GM12878 (cell line): Measurements from ENCODE around the gene SMAD4. TPM values are rescaled to one million over a fixed set of nuclear protein-coding genes. Genes with fewer than 3 reads are reported as not detected.

ENCODE experiments used
- ATAC-seq: fragments of 200-7000 bp; cut with Tn5 transposase; 3 replicates; pipeline ENCODE4 v1.9.1; 2020; ENCODE audit warnings: mild to moderate bottlenecking, moderate library complexity
- BruUV-seq: library from RNA; stranded (reverse); fragments of 400-500 nt; replicated peaks from 2 replicates; lab custom pipeline; 2021; lab: Mats Ljungman, UMichigan
- CTCF ChIA-PET: fragments of 300-600 bp; sonication (Branson Sonifier 250); formaldehyde crosslinking; extraction: SDS; loops from one replicate; lab custom pipeline; 2021; ENCODE audit warnings: inconsistent platforms; lab: Yijun Ruan, JAX
- POLR2A ChIA-PET: fragments of 350-600 bp; formaldehyde crosslinking; extraction: SDS; loops from one replicate; lab custom pipeline; 2021; ENCODE audit warnings: inconsistent platforms; lab: Charles Lee
- RAD21 ChIA-PET: fragments of 300-600 bp; sonication (Branson Sonifier 250); formaldehyde crosslinking; loops from one replicate; lab custom pipeline; 2023; ENCODE audit warnings: antibody characterized with exemption; ENCODE audit not compliant: unreplicated experiment; lab: Charles Lee
- SMC1A ChIA-PET: fragments of 300-600 bp; sonication (Branson Sonifier 250); formaldehyde crosslinking; loops from one replicate; lab custom pipeline; 2023; ENCODE audit not compliant: unreplicated experiment, uncharacterized antibody; lab: Charles Lee
- DNase-seq: peaks from one replicate; pipeline ENCODE4 v3.0.0-alpha.2; 2011; ENCODE audit warnings: low read depth, low spot score
- FAIRE-seq: peaks from 3 replicates; lab custom pipeline; 2011; peaks lifted over from hg19 to GRCh38; lab: Jason Lieb, UNC
- H2AFZ ChIP-seq: 2 replicates; pipeline ENCODE4 v1.6.0; 2011; ENCODE audit warnings: low read depth, low read length, control low read depth; ENCODE audit not compliant: control insufficient read depth
- H3K27ac ChIP-seq: 2 replicates; pipeline ENCODE4 v1.5.1; 2011; ENCODE audit warnings: control low read depth; ENCODE audit not compliant: control insufficient read depth, insufficient read depth
- H3K27me3 ChIP-seq, 2 experiments: replicated peaks in 1 of 2; 2 replicates each; pipeline versions ENCODE4 v1.6.0 to v1.6.1; 2011; ENCODE audit warnings: low read length in 1 of 2; ENCODE audit not compliant: control insufficient read depth in 2 of 2, insufficient read depth in 2 of 2
- H3K36me3 ChIP-seq, 2 experiments: 2 replicates each; pipeline ENCODE4 v1.5.1; 2011; ENCODE audit warnings: low read length in 1 of 2; ENCODE audit not compliant: control insufficient read depth in 2 of 2, insufficient read depth in 2 of 2
- H3K4me1 ChIP-seq: 2 replicates; pipeline ENCODE4 v1.6.1; 2011; ENCODE audit warnings: mild to moderate bottlenecking, low read length, moderate library complexity, mixed read lengths; ENCODE audit not compliant: control insufficient read depth, insufficient read depth
- H3K4me2 ChIP-seq: 2 replicates; pipeline ENCODE4 v1.6.0; 2011; ENCODE audit warnings: control low read depth; ENCODE audit not compliant: control insufficient read depth, insufficient read depth
- H3K4me3 ChIP-seq: fragments of 200-600 bp; sonication (generic); 2 replicates; pipeline ENCODE4 v1.5.1; 2016
- H3K79me2 ChIP-seq: 2 replicates; pipeline ENCODE4 v1.6.0; 2011; ENCODE audit warnings: low read length; ENCODE audit not compliant: control insufficient read depth, insufficient read depth
- H3K9ac ChIP-seq: 2 replicates; pipeline ENCODE4 v1.8.0; 2011; ENCODE audit warnings: low read length, control low read depth, mixed read lengths; ENCODE audit not compliant: control insufficient read depth, insufficient read depth
- H3K9me3 ChIP-seq: replicated peaks from 3 replicates; pipeline ENCODE4 v1.5.1; 2011; ENCODE audit warnings: mild to moderate bottlenecking, low read length; ENCODE audit not compliant: control insufficient read depth, insufficient read depth
- H4K20me1 ChIP-seq: 2 replicates; pipeline ENCODE4 v1.6.0; 2011; ENCODE audit not compliant: control insufficient read depth, insufficient read depth
- ATF7 ChIP-seq: fragments of 450-650 bp; IDR thresholded peaks from 2 replicates; pipeline ENCODE4 v1.6.1; 2016; ENCODE audit warnings: low read depth, mild to moderate bottlenecking
- DPF2 ChIP-seq: fragments of 450-650 bp; IDR thresholded peaks from 2 replicates; pipeline ENCODE4 v1.6.1; 2017; ENCODE audit warnings: mild to moderate bottlenecking
- EP300 ChIP-seq, 2 experiments: fragments of 150-350 bp in 1 of 2; IDR thresholded peaks; 2 replicates each; pipeline ENCODE4 v1.6.1; 2011 to 2012; ENCODE audit warnings: low read depth in 2 of 2, low read length in 2 of 2, borderline replicate concordance in 1 of 2, improper control_type of control experiment in 1 of 2, inconsistent platforms in 1 of 2; ENCODE audit not compliant: control insufficient read depth in 1 of 2
- ETV6 ChIP-seq, 2 experiments: fragments of 450-650 bp in 1 of 2; IDR thresholded peaks in 1 of 2; conservative IDR thresholded peaks in 1 of 2; 2 replicates each; pipeline ENCODE4 v1.6.1; 2014; ENCODE audit warnings: antibody characterized with exemption in 1 of 2, borderline replicate concordance in 1 of 2, low read depth in 1 of 2, mild to moderate bottlenecking in 1 of 2, moderate library complexity in 1 of 2
- HSF1 ChIP-seq: fragments of 150-350 bp; IDR thresholded peaks from 2 replicates; pipeline ENCODE4 v1.6.1; 2014; ENCODE audit warnings: mild to moderate bottlenecking, low read depth, low read length
- JUND ChIP-seq: IDR thresholded peaks from 2 replicates; pipeline ENCODE4 v1.6.1; 2012; ENCODE audit warnings: low read depth, mild to moderate bottlenecking, low read length, improper control_type of control experiment, moderate library complexity
- MLLT1 ChIP-seq: fragments of 450-650 bp; IDR thresholded peaks from 2 replicates; pipeline ENCODE4 v1.6.1; 2016; ENCODE audit warnings: mild to moderate bottlenecking
- PAX8 ChIP-seq: fragments of 450-650 bp; IDR thresholded peaks from 2 replicates; pipeline ENCODE4 v1.6.1; 2017; ENCODE audit warnings: mild to moderate bottlenecking, moderate library complexity
- REST ChIP-seq: IDR thresholded peaks from 2 replicates; pipeline ENCODE4 v1.6.1; 2012; ENCODE audit warnings: mild to moderate bottlenecking, low read depth, low read length
- SMAD1 ChIP-seq: fragments of 450-650 bp; IDR thresholded peaks from 2 replicates; pipeline ENCODE4 v1.6.1; 2018; ENCODE audit warnings: mild to moderate bottlenecking, low read depth; ENCODE audit not compliant: partially characterized antibody
- SMAD5 ChIP-seq: IDR thresholded peaks from 2 replicates; pipeline ENCODE4 v1.6.1; 2016; ENCODE audit warnings: antibody characterized with exemption, low read depth
- SREBF2 ChIP-seq: IDR thresholded peaks from 2 replicates; pipeline ENCODE4 v1.6.1; 2012; ENCODE audit warnings: mild to moderate bottlenecking, low read length
- SRF ChIP-seq, 2 experiments: IDR thresholded peaks; 2 replicates each; pipeline ENCODE4 v1.6.1; 2011; ENCODE audit warnings: low read depth in 2 of 2, low read length in 2 of 2, mild to moderate bottlenecking in 1 of 2, moderate library complexity in 1 of 2
- TBL1XR1 ChIP-seq: IDR thresholded peaks from 2 replicates; pipeline ENCODE4 v1.6.1; 2012; ENCODE audit warnings: low read depth, low read length, improper control_type of control experiment
- ZBTB11 ChIP-seq: fragments of 450-650 bp; formaldehyde crosslinking; IDR thresholded peaks from 2 replicates; pipeline ENCODE4 v1.5.0; 2022; ENCODE audit warnings: mild to moderate bottlenecking, missing genetic modification characterization
- WGBS: methylation state at CpG from one replicate; pipeline ENCODE4 v1.1.6; 2016; ENCODE audit warnings: low lambda C conversion rate; ENCODE audit not compliant: insufficient replicate concordance, insufficient coverage; ENCODE audit errors: missing lambda C conversion rate; 5-methylcytosine and 5-hydroxymethylcytosine counted together
- in situ Hi-C: fragments of 300-500 bp; cut with MboI; formaldehyde crosslinking; loops from 9 replicates; pipeline ENCODE4 v1.14.3; 2018; ENCODE audit warnings: mixed read lengths
- intact Hi-C: fragments of 100-400 bp; cut with micrococcal nuclease; formaldehyde crosslinking; loops from one replicate; pipeline ENCODE4 v1.14.2; 2022; ENCODE audit not compliant: unreplicated experiment
- polyA plus RNA-seq, 11 experiments: library from polyadenylated mRNA; depleted of rRNA in 4 of 11; unstranded in 6 of 11; stranded (reverse) in 5 of 11; fragments of >200 nt; fragmentation: Nextera tagmentation in 4 of 11; fragmentation: Illumina TruSeq in 1 of 11; extraction: Ambion mirVana in 4 of 11; extraction: Trizol in 1 of 11; gene quantifications; 1 replicate in 1 of 11; 2 replicates in 10 of 11; pipeline versions ENCODE4 v1.2.1 to v1.2.3, GENCODE V29; 2011 to 2016; ENCODE audit warnings: inconsistent platforms in 2 of 11, missing spikeins in 2 of 11, low read depth in 1 of 11
- total RNA-seq, 4 experiments: library from RNA; depleted of rRNA in 3 of 4; stranded (reverse); fragments of >200 nt in 3 of 4; fragmentation: Illumina TruSeq in 1 of 4; extraction: Trizol in 1 of 4; gene quantifications; 2 replicates each; pipeline versions ENCODE4 v1.2.1 to v1.2.3, GENCODE V29; 2013 to 2021

The SMAD4 gene
- total and polyA plus RNA-seq, 10 of the 15 experiments (the other 5 are each of a cell fraction or from before 2014, with no cell fraction given): 9.6 to 99.9 (median 37.5) TPM

GRCh38 chr18:51123046-51123395 is 93.0 kb downstream of the SMAD4 start:
- no peak overlapping the region for H3K4me2 ChIP-seq
- ChIA-PET CTCF (interaction anchor here (0.6 to 1.1 kb wide), 2 partner anchors 143 to 290 kb away, joined by 3 to 4 read pairs; no protein-coding TSS in a partner anchor), POLR2A (no interaction called here), RAD21 (no interaction called here), SMC1A (no interaction called here)
- in situ Hi-C loops: loop anchor here (25.0 kb wide), 3 partner anchors 264 to 1789 kb away; no protein-coding TSS in a partner anchor
- no peaks in the 10 kb centered on the region for H3K27me3 ChIP-seq
- 56% methylated on average over 7 of the region's 7 CpGs for WGBS
- no peaks in the 10 kb centered on the region for H3K4me1 ChIP-seq
- no peak overlapping the region for H3K9ac ChIP-seq
- FAIRE-seq (no peak), ATAC-seq (no peak), DNase-seq (no peak)
- no peaks in the 10 kb centered on the region for H3K36me3 ChIP-seq
- H3K79me2 ChIP-seq: no peaks in the 10 kb centered on the region
- BruUV-seq: no TSS peak
- no peaks in the 10 kb centered on the region for H3K9me3 ChIP-seq
- H4K20me1 ChIP-seq: no peaks in the 10 kb centered on the region
- intact Hi-C loops: no loop called here
- H2AFZ ChIP-seq: no peak overlapping the region
- no peak overlapping the region for H3K4me3 ChIP-seq
- no peak overlapping the region for H3K27ac ChIP-seq
- no peak for TF ChIP-seq HSF1
- TF ChIP-seq ETV6 (conservative IDR thresholded peaks at IDR 0.05 in 1 of 2, IDR thresholded peaks at IDR 0.05 in 1 of 2; ENCODE audit: borderline replicate concordance in 1 of 2, low read depth in 1 of 2): no peak
- TF ChIP-seq SMAD1: no peak
- no peak for TF ChIP-seq PAX8
- TF ChIP-seq MLLT1: no peak
- TF ChIP-seq SRF (IDR thresholded peaks at IDR 0.05; ENCODE audit: low read depth in 2 of 2, low read length in 2 of 2): no peak
- TF ChIP-seq REST: no peak
- no peak for TF ChIP-seq TBL1XR1
- no peak for TF ChIP-seq ATF7
- TF ChIP-seq JUND: no peak
- no peak for TF ChIP-seq DPF2
- no peak for TF ChIP-seq EP300 (IDR thresholded peaks at IDR 0.05; ENCODE audit: borderline replicate concordance in 1 of 2, control insufficient read depth in 1 of 2, low read depth in 2 of 2, low read length in 2 of 2)
- no peak for TF ChIP-seq SREBF2
- no peak for TF ChIP-seq ZBTB11 (CRISPR knock-in tag)
- no peak for TF ChIP-seq SMAD5
